Measurements from ENCODE around the gene BHLHA15.

Gene BHLHA15

GRCh38 chr7:98163704-98164494, 47.3 kb upstream of the BHLHA15 start:
- H3K4me1 ChIP-seq (ENCODE audit: control insufficient read depth, insufficient read depth, low read length), result no peaks in the 10 kb centered on the region
- H3K36me3 ChIP-seq (ENCODE audit: control insufficient read depth in 2 of 2, insufficient read depth in 1 of 2, low read length in 2 of 2), result peaks cover 5 to 6% of the 10 kb centered on the region in 2 experiments
- POLR2A ChIA-PET, result no interaction called here
- CTCF ChIA-PET, result interaction anchor here (0.8 to 13.8 kb wide), 4 partner anchors 28 to 145 kb away, joined by 3 to 533 read pairs (median 40); no protein-coding TSS in a partner anchor
- H3K9me3 ChIP-seq (ENCODE audit: control insufficient read depth, insufficient read depth, low read depth, low read length), result no peaks in the 10 kb centered on the region
- no peak overlapping the region for H3K27ac ChIP-seq (ENCODE audit: extremely low read depth, low read depth, low read length)
- no peak overlapping the region for H3K4me3 ChIP-seq (ENCODE audit: low read depth, low read length)
- peak; percentile 50; the same call in 1 of the 2 replicates for TF ChIP-seq FEZF1 (tag by site-specific recombination; IDR thresholded peaks at IDR 0.05)
- TF ChIP-seq ZNF561 (tag by site-specific recombination; IDR thresholded peaks at IDR 0.05; ENCODE audit: borderline replicate concordance), result 0 out of 2 replicates have a peak, but pooled peaks have one; percentile 13
- TF ChIP-seq ZFHX2 (tag by site-specific recombination; conservative IDR thresholded peaks at IDR 0.05), result no peak
- no peak for TF ChIP-seq GLIS2 (tag by site-specific recombination; IDR thresholded peaks at IDR 0.05)
- TF ChIP-seq TSHZ1 (tag by site-specific recombination; IDR thresholded peaks at IDR 0.05; ENCODE audit: borderline replicate concordance), result 0 out of 2 replicates have a peak, but pooled peaks have one; percentile 14
- no peak for TF ChIP-seq ZNF473 (tag by site-specific recombination; IDR thresholded peaks at IDR 0.05)
- no peak for TF ChIP-seq ZNF19 (tag by site-specific recombination; IDR thresholded peaks at IDR 0.05; ENCODE audit: low read depth)
- TF ChIP-seq, protein P1, sequence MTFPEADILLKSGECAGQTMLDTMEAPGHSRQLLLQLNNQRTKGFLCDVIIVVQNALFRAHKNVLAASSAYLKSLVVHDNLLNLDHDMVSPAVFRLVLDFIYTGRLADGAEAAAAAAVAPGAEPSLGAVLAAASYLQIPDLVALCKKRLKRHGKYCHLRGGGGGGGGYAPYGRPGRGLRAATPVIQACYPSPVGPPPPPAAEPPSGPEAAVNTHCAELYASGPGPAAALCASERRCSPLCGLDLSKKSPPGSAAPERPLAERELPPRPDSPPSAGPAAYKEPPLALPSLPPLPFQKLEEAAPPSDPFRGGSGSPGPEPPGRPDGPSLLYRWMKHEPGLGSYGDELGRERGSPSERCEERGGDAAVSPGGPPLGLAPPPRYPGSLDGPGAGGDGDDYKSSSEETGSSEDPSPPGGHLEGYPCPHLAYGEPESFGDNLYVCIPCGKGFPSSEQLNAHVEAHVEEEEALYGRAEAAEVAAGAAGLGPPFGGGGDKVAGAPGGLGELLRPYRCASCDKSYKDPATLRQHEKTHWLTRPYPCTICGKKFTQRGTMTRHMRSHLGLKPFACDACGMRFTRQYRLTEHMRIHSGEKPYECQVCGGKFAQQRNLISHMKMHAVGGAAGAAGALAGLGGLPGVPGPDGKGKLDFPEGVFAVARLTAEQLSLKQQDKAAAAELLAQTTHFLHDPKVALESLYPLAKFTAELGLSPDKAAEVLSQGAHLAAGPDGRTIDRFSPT (tag by site-specific recombination; IDR thresholded peaks at IDR 0.05), result 0 out of 2 replicates have a peak, but pooled peaks have one; percentile 39
- peak; percentile 65 for TF ChIP-seq ZNF629 (tag by site-specific recombination; IDR thresholded peaks at IDR 0.05)
- TF ChIP-seq PRDM1 (tag by site-specific recombination; IDR thresholded peaks at IDR 0.05), result peak; percentile 64; the same call in 1 of the 2 replicates
- TF ChIP-seq ZNF10 (tag by site-specific recombination; IDR thresholded peaks at IDR 0.05), result no peak
- TF ChIP-seq, protein P2, sequence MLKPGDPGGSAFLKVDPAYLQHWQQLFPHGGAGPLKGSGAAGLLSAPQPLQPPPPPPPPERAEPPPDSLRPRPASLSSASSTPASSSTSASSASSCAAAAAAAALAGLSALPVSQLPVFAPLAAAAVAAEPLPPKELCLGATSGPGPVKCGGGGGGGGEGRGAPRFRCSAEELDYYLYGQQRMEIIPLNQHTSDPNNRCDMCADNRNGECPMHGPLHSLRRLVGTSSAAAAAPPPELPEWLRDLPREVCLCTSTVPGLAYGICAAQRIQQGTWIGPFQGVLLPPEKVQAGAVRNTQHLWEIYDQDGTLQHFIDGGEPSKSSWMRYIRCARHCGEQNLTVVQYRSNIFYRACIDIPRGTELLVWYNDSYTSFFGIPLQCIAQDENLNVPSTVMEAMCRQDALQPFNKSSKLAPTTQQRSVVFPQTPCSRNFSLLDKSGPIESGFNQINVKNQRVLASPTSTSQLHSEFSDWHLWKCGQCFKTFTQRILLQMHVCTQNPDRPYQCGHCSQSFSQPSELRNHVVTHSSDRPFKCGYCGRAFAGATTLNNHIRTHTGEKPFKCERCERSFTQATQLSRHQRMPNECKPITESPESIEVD (tag by site-specific recombination; IDR thresholded peaks at IDR 0.05), result peak; percentile 79
- TF ChIP-seq, protein P3, sequence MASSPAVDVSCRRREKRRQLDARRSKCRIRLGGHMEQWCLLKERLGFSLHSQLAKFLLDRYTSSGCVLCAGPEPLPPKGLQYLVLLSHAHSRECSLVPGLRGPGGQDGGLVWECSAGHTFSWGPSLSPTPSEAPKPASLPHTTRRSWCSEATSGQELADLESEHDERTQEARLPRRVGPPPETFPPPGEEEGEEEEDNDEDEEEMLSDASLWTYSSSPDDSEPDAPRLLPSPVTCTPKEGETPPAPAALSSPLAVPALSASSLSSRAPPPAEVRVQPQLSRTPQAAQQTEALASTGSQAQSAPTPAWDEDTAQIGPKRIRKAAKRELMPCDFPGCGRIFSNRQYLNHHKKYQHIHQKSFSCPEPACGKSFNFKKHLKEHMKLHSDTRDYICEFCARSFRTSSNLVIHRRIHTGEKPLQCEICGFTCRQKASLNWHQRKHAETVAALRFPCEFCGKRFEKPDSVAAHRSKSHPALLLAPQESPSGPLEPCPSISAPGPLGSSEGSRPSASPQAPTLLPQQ (tag by site-specific recombination; IDR thresholded peaks at IDR 0.05), result peak; percentile 20; the same call in 1 of the 2 replicates
- TF ChIP-seq ZNF175 (tag by site-specific recombination; IDR thresholded peaks at IDR 0.05), result no peak
- no peak for TF ChIP-seq ZNF394 (tag by site-specific recombination; IDR thresholded peaks at IDR 0.05; ENCODE audit: borderline replicate concordance)
- TF ChIP-seq ZNF366 (tag by site-specific recombination; conservative IDR thresholded peaks at IDR 0.05), result peak; percentile 44; the same call in 1 of the 2 replicates
- peak; percentile 86 for TF ChIP-seq SCRT2 (tag by site-specific recombination; IDR thresholded peaks at IDR 0.05)
- TF ChIP-seq, protein P4, sequence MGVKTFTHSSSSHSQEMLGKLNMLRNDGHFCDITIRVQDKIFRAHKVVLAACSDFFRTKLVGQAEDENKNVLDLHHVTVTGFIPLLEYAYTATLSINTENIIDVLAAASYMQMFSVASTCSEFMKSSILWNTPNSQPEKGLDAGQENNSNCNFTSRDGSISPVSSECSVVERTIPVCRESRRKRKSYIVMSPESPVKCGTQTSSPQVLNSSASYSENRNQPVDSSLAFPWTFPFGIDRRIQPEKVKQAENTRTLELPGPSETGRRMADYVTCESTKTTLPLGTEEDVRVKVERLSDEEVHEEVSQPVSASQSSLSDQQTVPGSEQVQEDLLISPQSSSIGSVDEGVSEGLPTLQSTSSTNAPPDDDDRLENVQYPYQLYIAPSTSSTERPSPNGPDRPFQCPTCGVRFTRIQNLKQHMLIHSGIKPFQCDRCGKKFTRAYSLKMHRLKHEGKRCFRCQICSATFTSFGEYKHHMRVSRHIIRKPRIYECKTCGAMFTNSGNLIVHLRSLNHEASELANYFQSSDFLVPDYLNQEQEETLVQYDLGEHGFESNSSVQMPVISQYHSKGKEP (tag by site-specific recombination; IDR thresholded peaks at IDR 0.05), result peak; percentile 72
- TF ChIP-seq BCL11A (tag by site-specific recombination; IDR thresholded peaks at IDR 0.05; ENCODE audit: low read depth), result peak; percentile 51; the same call in 1 of the 2 replicates
- no peak for TF ChIP-seq ZNF501 (tag by site-specific recombination; IDR thresholded peaks at IDR 0.05)
- no peak for TF ChIP-seq ZNF114 (tag by site-specific recombination; IDR thresholded peaks at IDR 0.05)
- TF ChIP-seq ZNF785 (tag by site-specific recombination; IDR thresholded peaks at IDR 0.05), result no peak
- TF ChIP-seq KLF10 (tag by site-specific recombination; IDR thresholded peaks at IDR 0.05), result no peak
- no peak for TF ChIP-seq ZNF266 (tag by site-specific recombination; IDR thresholded peaks at IDR 0.05; ENCODE audit: low read depth)
- TF ChIP-seq ZNF184 (tag by site-specific recombination; IDR thresholded peaks at IDR 0.05), result peak; percentile 22; the same call in 1 of the 2 replicates
- no peak for TF ChIP-seq ZNF677 (tag by site-specific recombination; IDR thresholded peaks at IDR 0.05)
- TF ChIP-seq ZNF792 (tag by site-specific recombination; IDR thresholded peaks at IDR 0.05), result no peak
- TF ChIP-seq ZBTB17 (tag by site-specific recombination; IDR thresholded peaks at IDR 0.05), result peak; percentile 71

Measured in HEK293 (cell line).